ENCODE results near the gene C1orf105. TPM values are rescaled to one million over a fixed set of nuclear protein-coding genes. Genes with fewer than 3 reads are reported as not detected.
"Not testable (repeated sequence)": the region's sequence is repeated elsewhere in the genome, so short reads cannot be mapped to it uniquely, and the experiment has no call there.

C1orf105 gene
- total RNA-seq, 6 donors from 2014 or later: not detected

GRCh38 chr1:172427191-172427590 is 6.7 kb downstream of the C1orf105 start:
- Histone ChIP-seq H3K4me1 (peaks cover 3 to 11% (median 6%) of the 10 kb centered on the region in 4 donors), H3K36me3 (no peaks in the 10 kb centered on the region), H3K27me3 (no peaks in the 10 kb centered on the region), H3K27ac (no peak overlapping the region), H3K4me3 (no peak overlapping the region), H3K9me3 (no peaks in the 10 kb centered on the region)
- WGBS, 2 donors: 87 to 92% methylated on average over 2 of the region's 2 CpGs
- TF ChIP-seq POLR2A (IDR thresholded peaks at IDR 0.05): no peak
- TF ChIP-seq EP300 (IDR thresholded peaks at IDR 0.05): no peak
- TF ChIP-seq POLR2AphosphoS5 (IDR thresholded peaks at IDR 0.05): no peak
- no peak for TF ChIP-seq CTCF (IDR thresholded peaks at IDR 0.05)
- ATAC-seq (ENCODE audit: low FRiP score in 2 of 2) (no peak), DNase-seq (no peak)

- DNase-seq: no peak
- ATAC-seq (ENCODE audit: low FRiP score in 2 of 2): peak in 1 of 2 donors; percentile 81
These were observed 9.0 kb downstream of the C1orf105 start for GRCh38 chr1:172429331-172430127.

GRCh38 chr1:172430128-172430454 is 9.6 kb downstream of the C1orf105 start:
- Histone ChIP-seq H3K27ac (no peak overlapping the region), H3K4me3 (no peak overlapping the region), H3K27me3 (no peaks in the 10 kb centered on the region), H3K4me1 (peaks cover 5 to 12% (median 7%) of the 10 kb centered on the region in 4 donors), H3K36me3 (no peaks in the 10 kb centered on the region), H3K9me3 (no peaks in the 10 kb centered on the region)
- ATAC-seq (ENCODE audit: low FRiP score in 2 of 2): no peak
- WGBS, 2 donors: 76% methylated on average over 1 of the region's 1 CpG
- no peak for DNase-seq
- TF ChIP-seq CTCF (IDR thresholded peaks at IDR 0.05) (no peak), POLR2AphosphoS5 (IDR thresholded peaks at IDR 0.05) (no peak), POLR2A (IDR thresholded peaks at IDR 0.05) (no peak), EP300 (IDR thresholded peaks at IDR 0.05) (no peak)

More at GRCh38 chr1:172429331-172430127, 9.0 kb downstream of the C1orf105 start:
- H3K36me3 ChIP-seq: no peaks in the 10 kb centered on the region
- TF ChIP-seq CTCF (IDR thresholded peaks at IDR 0.05) (peak in 5 of 6 experiments; percentile 29 to 70 (median 57)), EP300 (IDR thresholded peaks at IDR 0.05) (no peak)
- H3K4me3 ChIP-seq: no peak overlapping the region
- H3K9me3 ChIP-seq: no peaks in the 10 kb centered on the region
- H3K27me3 ChIP-seq: no peaks in the 10 kb centered on the region
- WGBS, 2 donors: 95 to 97% methylated on average over 1 of the region's 1 CpG
- H3K4me1 ChIP-seq: peaks cover 5 to 12% (median 7%) of the 10 kb centered on the region in 4 donors
- no peak overlapping the region for H3K27ac ChIP-seq

GRCh38 chr1:172431204-172431603 is 10.7 kb downstream of the C1orf105 start:
- Histone ChIP-seq H3K4me3 (no peak overlapping the region), H3K27ac (no peak overlapping the region), H3K36me3 (no peaks in the 10 kb centered on the region), H3K4me1 (peaks cover 5 to 12% (median 7%) of the 10 kb centered on the region in 4 donors), H3K9me3 (no peaks in the 10 kb centered on the region), H3K27me3 (no peaks in the 10 kb centered on the region)
- TF ChIP-seq EP300 (IDR thresholded peaks at IDR 0.05) (no peak), POLR2A (IDR thresholded peaks at IDR 0.05) (no peak), CTCF (IDR thresholded peaks at IDR 0.05) (no peak)
- no peak for DNase-seq
- ATAC-seq (ENCODE audit: low FRiP score in 2 of 2): no peak
- WGBS, 2 donors: 72 to 77% methylated on average over 2 of the region's 2 CpGs

GRCh38 chr1:172431721-172432192 is 11.3 kb downstream of the C1orf105 start:
- no peaks in the 10 kb centered on the region for H3K27me3 ChIP-seq
- ATAC-seq (ENCODE audit: low FRiP score in 2 of 2): peak in 1 of 2 donors; percentile 70
- DNase-seq: peak in 1 of 2 donors; percentile 77
- H3K4me1 ChIP-seq: peaks cover 5 to 12% (median 7%) of the 10 kb centered on the region in 4 donors
- no peaks in the 10 kb centered on the region for H3K36me3 ChIP-seq
- no peaks in the 10 kb centered on the region for H3K9me3 ChIP-seq
- 75% methylated on average over 8 of the region's 9 CpGs; no CpG with 5 or more reads in 1 of the 2 donors for WGBS, 2 donors
- no peak overlapping the region for H3K4me3 ChIP-seq
- peak overlapping the region in 2 of 4 donors; percentile 9 to 59 for H3K27ac ChIP-seq
- TF ChIP-seq CTCF (IDR thresholded peaks at IDR 0.05): no peak
- no peak for TF ChIP-seq EP300 (IDR thresholded peaks at IDR 0.05)
- no peak for TF ChIP-seq POLR2AphosphoS5 (IDR thresholded peaks at IDR 0.05)
- no peak for TF ChIP-seq POLR2A (IDR thresholded peaks at IDR 0.05)

- not testable (repeated sequence) for H3K4me3 ChIP-seq; H3K4me1 ChIP-seq; H3K27ac ChIP-seq; ATAC-seq (ENCODE audit: low FRiP score in 2 of 2); H3K9me3 ChIP-seq; H3K27me3 ChIP-seq; H3K36me3 ChIP-seq; DNase-seq
- WGBS, 2 donors: 84 to 91% methylated on average over 3 of the region's 3 CpGs
These were observed 16.7 kb downstream of the C1orf105 start for GRCh38 chr1:172437183-172437582.

All from upper lobe of left lung (tissue), 6 donors.